ENCODE measurements around the gene MYO1H.
"Not testable (repeated sequence)": the region's sequence is repeated elsewhere in the genome, so short reads cannot be mapped to it uniquely, and the experiment has no call there.

Gene MYO1H

GRCh38 chr12:109352184-109352583 lies 4.5 kb downstream of the MYO1H start:
- DNase-seq = no peak

DNA sequence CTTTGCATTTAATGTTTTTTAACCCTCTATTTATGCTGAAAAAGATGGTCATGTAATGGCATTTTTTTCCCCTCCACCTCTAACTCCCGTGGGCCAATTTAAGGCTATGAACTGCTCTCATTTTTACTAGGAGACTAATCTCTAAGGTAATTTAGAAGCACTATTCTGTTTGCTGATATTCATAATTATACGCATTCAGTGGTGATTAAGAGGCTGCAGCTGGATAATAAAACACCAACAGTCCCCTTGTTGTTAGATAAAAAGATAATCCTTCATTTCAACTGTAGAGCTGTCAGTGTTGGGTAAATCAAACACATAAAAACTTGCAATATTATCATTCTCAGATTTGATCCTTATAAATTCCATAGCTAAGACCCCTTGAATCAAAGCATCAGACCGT lies 8.9 kb downstream of the MYO1H start:
- no peak for DNase-seq

DNA sequence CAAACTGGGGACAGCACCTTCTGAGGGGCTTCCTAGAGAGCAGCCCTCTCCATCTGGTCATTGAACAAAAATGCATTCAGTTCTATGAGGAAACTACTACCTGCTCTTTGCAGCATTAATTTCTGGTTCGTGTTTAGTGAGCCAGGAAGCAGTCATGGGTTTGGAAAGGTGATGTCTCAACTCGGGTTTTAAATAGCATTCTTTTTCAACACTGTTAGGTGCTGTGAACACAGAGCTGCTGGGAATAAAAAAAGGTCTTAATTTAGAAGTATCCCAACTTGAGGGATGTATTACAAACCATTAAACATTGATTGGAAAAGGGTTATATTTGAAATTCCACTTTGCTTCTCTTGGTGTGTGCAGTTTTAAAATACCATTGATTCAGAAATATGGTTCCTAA lies 9.3 kb downstream of the MYO1H start:
- no peak for DNase-seq

DNA sequence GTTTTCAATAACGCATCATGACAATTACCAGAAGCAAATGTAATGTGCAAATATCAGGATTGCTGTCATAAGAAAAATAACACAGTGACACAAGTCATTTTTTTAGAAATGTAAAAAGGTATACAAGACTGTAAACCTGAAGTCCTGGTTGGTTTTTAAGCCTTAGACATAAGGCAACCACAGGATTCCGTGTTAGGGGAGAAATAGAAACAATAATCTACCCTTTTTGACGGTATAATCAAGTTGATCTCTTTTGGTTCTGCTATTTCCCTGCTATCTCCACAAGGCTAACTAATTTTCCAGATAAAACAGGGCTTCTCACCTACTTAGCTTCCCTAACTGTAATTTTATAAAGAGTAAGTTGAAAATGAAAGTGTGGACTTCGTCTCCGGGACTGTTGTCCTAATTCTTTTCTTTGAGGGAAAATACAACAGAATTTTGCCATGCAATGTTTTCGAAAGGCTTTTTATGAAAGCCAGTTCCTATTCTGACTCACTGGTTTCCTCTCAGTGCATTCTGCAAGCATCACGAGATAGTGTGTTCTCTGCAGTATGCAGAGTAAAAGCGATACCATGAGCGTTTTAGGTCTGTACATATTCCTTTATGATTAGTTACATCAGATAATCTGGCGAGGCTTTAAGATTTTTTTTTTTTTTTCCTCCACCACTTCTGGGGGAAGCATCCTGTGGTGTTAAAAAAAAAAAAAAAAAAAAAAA lies 10.6 kb downstream of the MYO1H start:
- no peak for DNase-seq

- no peak for DNase-seq
These were observed 11.5 kb downstream of the MYO1H start for GRCh38 chr12:109359131-109359690.

DNA sequence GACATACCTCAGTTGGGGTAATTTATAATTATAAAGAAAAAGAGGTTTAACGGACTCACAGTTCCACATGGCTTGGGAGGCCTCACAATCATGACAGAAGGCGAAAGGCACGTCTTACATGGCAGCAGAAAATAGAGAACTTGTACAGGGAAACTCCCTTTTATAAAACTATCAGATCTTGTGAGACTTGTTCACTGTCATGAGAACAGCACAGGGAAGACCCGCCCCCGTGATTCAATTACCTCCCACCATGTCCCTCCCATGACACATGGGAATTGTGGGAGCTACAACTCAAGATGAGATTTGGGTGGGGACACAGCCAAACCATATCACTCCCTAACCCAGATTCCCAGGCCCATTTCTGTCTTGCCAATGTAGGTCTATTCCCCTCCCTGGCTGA lies 22.1 kb downstream of the MYO1H start:
- DNase-seq = no peak

DNA sequence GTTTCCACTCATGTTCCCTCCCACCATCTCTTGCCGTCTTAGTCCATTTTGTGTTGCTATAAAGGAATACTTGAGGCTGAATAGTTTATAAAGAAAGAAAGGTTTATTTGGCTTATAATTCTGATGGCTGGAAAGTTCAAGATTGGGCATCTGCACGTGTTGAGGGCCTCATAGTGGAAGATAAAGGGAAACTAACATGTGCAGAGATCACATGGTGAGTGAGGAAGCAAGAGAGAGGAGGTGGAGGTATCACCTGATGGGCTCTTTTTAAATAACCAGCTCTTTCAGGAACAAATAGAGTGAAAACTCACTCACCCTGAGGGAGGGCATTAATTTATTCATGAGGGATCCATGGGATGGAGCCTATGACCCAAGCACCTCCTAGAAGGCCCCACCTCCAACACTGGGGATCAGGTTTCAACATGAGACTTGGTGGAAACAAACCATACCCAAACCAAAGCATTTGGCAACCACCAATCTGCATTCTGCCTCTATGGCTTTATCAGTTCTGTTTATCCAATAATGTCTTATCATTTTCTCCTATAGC lies 29.5 kb downstream of the MYO1H start:
- DNase-seq = no peak

DNA sequence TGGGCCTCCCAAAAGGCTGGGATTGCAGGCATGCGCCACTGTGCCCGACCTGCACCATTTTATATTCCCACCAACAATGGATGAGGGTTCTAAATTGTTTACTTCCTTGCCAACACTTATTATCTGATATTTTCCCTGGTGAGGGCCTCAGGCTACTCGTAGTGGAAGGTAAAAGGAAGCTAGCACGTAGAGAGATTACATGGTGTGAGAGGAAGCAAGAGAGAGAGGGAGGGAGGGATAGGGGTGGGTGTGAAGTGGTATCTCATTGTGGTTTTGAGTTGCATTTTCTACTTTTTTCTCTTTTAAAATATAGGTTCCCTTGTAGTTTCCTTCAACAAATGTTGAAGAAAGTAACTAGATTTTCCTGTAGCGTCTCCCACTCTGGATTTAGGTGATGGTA lies 30.9 kb downstream of the MYO1H start:
- DNase-seq = no peak

GRCh38 chr12:109382031-109382430 lies 34.3 kb downstream of the MYO1H start:
- DNase-seq = no peak

DNA sequence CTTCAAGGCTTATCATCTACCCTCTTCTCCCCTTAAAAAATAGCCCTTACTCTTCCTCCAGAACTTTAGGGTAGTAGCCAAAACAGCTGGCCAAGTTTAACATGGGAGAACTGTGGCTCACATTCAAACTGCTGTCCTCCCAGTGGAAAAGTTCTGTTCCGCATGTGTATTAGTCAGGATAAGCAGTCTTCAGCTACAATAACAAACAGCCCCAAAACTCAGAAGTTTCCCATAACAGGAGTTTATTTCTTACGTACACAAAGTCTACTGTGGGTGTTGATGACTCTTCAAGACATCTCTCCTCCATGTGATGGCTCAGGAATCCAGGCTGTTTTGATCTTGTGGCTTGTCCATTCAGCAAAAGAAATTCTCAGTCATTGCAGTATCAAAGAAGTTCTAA lies 35.5 kb downstream of the MYO1H start:
- DNase-seq = no peak

DNA sequence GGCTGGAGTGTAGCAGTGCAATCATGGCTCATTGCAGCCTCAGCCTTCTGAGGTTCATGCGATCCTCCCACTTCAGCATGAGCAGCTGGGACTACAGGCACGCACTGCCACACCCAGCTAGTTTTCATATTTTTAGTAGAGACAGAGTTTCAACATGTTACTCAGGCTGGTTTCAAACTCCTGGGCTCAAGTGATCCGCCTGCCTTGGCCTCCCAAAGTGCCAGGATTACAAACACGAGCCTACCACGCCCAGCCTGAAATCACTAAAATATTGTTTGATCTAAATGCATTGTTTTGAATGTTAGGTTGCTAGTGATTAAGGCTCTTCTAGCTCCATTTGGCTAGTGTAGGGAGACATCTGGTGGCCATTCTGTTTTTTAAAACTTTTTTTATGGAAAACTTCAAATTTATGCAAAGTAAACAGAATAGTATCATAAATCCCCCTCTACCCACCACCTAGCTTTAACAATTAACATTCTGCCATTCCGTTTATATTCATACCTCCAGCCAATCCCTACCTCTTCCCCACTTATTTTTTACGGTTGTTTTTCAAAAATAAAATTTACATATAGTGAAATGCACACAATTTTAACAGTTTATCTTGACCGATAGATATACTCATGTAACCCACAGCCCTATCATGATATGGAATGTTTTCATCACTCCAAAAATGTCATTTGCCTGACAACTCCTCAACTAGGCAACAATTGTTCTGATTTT lies 37.8 kb downstream of the MYO1H start:
- DNase-seq = peak; percentile 62

- no peak for DNase-seq
These were observed 38.3 kb downstream of the MYO1H start for GRCh38 chr12:109386059-109386433.

GRCh38 chr12:109387425-109388166 lies 39.9 kb downstream of the MYO1H start:
- DNase-seq = peak; percentile 44

GRCh38 chr12:109388167-109388563 lies 40.5 kb downstream of the MYO1H start:
- no peak for DNase-seq

- DNase-seq = no peak
These were observed 41.4 kb downstream of the MYO1H start for GRCh38 chr12:109389146-109389545.

DNA sequence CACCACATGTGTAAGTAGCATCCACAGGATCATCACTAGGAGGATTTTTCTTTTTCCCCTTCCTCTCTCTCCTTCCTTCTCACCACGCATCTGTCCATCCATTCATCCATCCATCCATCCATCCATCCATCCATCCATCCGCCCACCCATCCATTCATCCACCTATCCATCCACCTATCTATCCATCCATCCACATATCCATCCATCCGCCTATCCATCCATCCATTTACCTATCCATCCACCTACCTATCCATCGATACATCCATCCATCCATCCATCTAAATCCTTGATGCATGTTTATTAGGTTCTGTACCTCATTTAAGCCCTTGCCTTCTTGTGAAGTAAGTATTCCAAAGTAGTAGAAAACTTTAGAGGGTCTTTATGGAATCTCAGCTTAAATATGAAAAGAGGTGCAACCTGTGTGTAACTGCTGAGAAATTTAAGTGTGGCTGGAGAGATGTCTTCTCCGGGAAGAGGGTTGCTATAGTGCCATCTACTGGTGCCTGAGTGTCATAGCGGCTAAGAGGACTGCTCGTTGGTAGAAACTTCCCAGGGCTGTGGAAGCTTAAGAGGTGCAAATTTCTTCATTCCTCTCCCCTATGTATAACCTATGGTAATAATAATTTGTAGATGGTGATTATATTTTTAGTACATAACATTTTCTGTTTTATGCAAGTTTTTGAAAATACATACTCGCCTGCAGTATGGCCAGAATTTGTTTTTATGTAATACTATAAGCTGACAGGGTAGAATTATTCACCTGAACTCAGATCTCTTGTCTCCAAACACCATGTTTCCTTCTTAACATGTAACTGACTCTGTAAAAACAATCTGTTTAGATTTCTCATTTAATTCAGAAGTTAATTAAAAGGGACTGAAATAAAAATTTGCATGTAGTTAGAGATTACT lies 46.0 kb downstream of the MYO1H start:
- DNase-seq = peak; percentile 13

DNA sequence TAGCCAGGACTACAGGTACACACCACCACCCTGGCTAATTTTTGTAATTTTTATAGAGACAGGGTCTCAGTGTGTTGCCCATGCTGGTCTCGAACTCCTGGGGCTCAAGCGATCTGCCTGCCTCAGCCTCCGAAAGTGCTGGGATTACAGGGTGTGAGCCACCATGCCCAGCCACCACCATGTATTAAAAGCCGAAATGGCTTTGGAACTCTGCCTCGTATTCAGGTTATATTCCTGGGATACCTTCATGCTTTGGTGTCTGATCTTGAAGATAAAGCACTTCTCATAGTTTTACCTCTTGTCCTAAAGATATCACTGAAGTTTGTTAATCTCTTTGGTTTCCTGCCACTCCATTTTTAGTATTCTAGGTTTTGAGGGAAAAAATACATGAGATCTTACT lies 47.2 kb downstream of the MYO1H start:
- DNase-seq = no peak

DNA sequence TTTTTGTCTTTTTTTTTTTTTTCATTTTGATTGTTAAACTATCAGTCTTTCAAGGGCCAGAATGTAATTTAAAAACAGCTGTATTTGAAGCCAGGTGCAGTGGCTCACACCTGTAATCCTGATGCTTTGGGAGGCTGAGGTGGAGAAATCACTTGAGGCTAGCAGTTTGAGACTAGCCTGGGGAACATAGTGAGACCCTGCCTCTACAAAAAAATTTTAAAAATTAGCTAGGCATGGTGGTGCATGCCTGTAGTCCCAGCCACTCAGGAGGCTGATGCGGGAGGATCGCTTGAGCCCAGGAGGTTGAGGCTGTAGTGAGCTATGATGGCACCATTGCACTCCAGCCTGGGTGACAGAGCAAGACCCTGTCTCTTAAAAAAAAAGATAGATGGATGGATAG lies 57.1 kb downstream of the MYO1H start:
- not testable (repeated sequence) for DNase-seq

- DNase-seq = not testable (repeated sequence)
These were observed 58.4 kb downstream of the MYO1H start for GRCh38 chr12:109406147-109406546.

DNA sequence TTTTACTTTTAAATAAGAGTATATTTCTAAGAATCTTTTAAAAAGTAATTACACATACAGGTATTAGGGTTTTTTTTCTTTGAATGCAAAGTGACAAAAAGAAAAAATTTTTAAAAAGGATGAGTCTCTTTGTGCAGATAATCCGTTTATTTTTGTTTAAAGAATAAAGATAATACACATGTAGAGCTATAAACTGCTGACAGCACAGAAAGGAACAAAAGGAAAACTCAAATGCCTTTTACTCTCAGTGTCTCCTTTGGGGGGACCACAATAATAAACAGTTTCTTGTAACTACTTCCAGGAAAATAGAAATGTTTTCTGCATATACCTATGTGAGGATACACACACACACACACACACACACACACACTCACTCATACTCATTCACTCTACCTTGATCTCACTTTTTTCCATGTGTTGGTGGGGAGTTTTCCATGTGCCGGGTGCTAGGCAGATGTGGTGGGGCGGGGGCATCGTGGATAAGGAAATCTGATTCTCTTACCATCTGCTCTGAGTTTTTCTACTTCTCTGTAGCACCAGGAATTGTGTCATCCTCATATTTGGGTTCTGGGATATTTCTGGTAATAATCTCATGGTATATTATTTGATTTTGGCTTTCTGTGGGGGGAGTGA lies 71.3 kb downstream of the MYO1H start:
- DNase-seq = no peak

GRCh38 chr12:109421355-109422087 lies 73.8 kb downstream of the MYO1H start:
- DNase-seq = no peak

Measured in COR-L47 (cell line).